ENCODE data around the gene NECAB2. TPM values are rescaled to one million over a fixed set of nuclear protein-coding genes. Genes with fewer than 3 reads are reported as not detected.

The NECAB2 gene
- total RNA-seq, 2 donors from 2014 or later: 2.8 TPM; not detected in 1

DNA sequence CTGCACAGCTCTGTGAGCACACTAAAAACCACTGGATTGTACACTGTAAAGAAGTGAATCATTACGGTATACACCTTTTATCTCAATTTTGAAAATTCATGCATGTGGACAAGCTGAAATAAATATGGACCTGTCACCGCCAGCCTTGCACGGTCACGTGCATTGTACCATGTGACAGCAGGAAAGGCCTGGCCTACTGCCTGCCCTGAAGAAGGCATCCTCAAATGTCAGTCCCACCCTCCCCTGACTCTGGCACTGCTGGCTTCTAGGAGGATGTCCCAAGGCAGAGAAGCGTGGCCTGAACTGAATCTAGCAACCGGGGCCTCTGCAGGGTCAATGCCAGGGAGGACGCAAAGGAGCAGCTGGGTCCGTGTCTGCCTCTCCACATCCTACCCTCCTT is 39.9 kb downstream of the NECAB2 start:
- Histone ChIP-seq H3K36me3 (no peaks in the 10 kb centered on the region), H3K9me3 (no peaks in the 10 kb centered on the region), H3K4me1 (replicated peaks) (no peaks in the 10 kb centered on the region), H3K4me3 (no peak overlapping the region), H3K27me3 (replicated peaks; ENCODE audit: insufficient read depth) (no peaks in the 10 kb centered on the region), H3K27ac (no peak overlapping the region)
- no peak for TF ChIP-seq POLR2AphosphoS5 (IDR thresholded peaks at IDR 0.05)
- TF ChIP-seq POLR2A (IDR thresholded peaks at IDR 0.05): no peak
- TF ChIP-seq CTCF (IDR thresholded peaks at IDR 0.05): no peak
- DNase-seq (ENCODE audit: low spot score): no peak
- intact Hi-C loops (cut with DNase I): no loop called here
- 73% methylated on average over 8 of the region's 8 CpGs for WGBS

DNA sequence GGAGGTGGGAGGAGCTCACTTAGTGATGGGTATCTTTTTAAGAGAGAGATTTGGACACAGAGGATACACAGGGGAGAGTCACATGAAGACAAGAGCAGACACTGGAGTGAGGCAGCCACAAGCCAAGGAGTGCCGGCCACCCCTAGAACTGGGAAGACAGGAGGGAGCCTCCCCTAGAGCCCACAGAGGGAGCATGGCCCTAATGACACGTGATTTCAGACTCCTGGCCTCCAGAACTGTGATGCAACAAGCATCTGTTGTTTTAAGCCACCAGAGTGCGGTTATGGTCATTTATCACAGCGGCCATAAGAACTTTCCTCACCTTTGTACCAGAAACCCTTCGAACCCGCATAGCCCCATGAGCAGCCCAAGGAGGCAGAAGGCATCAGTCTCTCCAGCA is 41.2 kb downstream of the NECAB2 start:
- WGBS: 92% methylated on average over 6 of the region's 6 CpGs

GRCh38 chr16:84013787-84014569 is 45.9 kb downstream of the NECAB2 start:
- Histone ChIP-seq H3K36me3 (no peaks in the 10 kb centered on the region), H3K27me3 (replicated peaks; ENCODE audit: insufficient read depth) (no peaks in the 10 kb centered on the region), H3K9me3 (no peaks in the 10 kb centered on the region), H3K4me3 (no peak overlapping the region), H3K27ac (no peak overlapping the region), H3K4me1 (replicated peaks) (no peaks in the 10 kb centered on the region)
- intact Hi-C loops (cut with DNase I): no loop called here
- WGBS: 16% methylated on average over 12 of the region's 14 CpGs
- peak; percentile 14 for DNase-seq (ENCODE audit: low spot score)
- no peak for TF ChIP-seq POLR2AphosphoS5 (IDR thresholded peaks at IDR 0.05)
- no peak for TF ChIP-seq POLR2A (IDR thresholded peaks at IDR 0.05)
- TF ChIP-seq CTCF (IDR thresholded peaks at IDR 0.05): no peak

More for the DNA sequence above, 41.2 kb downstream of the NECAB2 start:
- no peak for TF ChIP-seq POLR2A (IDR thresholded peaks at IDR 0.05)
- no peak for TF ChIP-seq CTCF (IDR thresholded peaks at IDR 0.05)
- no peak for TF ChIP-seq POLR2AphosphoS5 (IDR thresholded peaks at IDR 0.05)
- no peaks in the 10 kb centered on the region for H3K27me3 ChIP-seq (replicated peaks; ENCODE audit: insufficient read depth)
- intact Hi-C loops (cut with DNase I): no loop called here
- H3K4me3 ChIP-seq: no peak overlapping the region
- no peak for DNase-seq (ENCODE audit: low spot score)
- no peaks in the 10 kb centered on the region for H3K4me1 ChIP-seq (replicated peaks)
- H3K36me3 ChIP-seq: no peaks in the 10 kb centered on the region
- H3K27ac ChIP-seq: no peak overlapping the region
- H3K9me3 ChIP-seq: no peaks in the 10 kb centered on the region

- no peaks in the 10 kb centered on the region for H3K36me3 ChIP-seq
- H3K4me3 ChIP-seq: no peak overlapping the region
- H3K27me3 ChIP-seq (replicated peaks; ENCODE audit: insufficient read depth): no peaks in the 10 kb centered on the region
- DNase-seq (ENCODE audit: low spot score): no peak
- H3K27ac ChIP-seq: no peak overlapping the region
- H3K4me1 ChIP-seq (replicated peaks): no peaks in the 10 kb centered on the region
- TF ChIP-seq POLR2AphosphoS5 (IDR thresholded peaks at IDR 0.05): no peak
- no peak for TF ChIP-seq POLR2A (IDR thresholded peaks at IDR 0.05)
- TF ChIP-seq CTCF (IDR thresholded peaks at IDR 0.05): no peak
- H3K9me3 ChIP-seq: no peaks in the 10 kb centered on the region
- 72% methylated on average over 14 of the region's 14 CpGs for WGBS
- intact Hi-C loops (cut with DNase I): no loop called here
These were observed 46.7 kb downstream of the NECAB2 start for GRCh38 chr16:84014570-84015327.

Measured in prostate gland (tissue), 2 donors.